ENCODE results near the gene GPC6.
A peak's percentile ranks its signal among the peaks of the same experiment; 100 is the strongest.
"Not testable (repeated sequence)": the region's sequence is repeated elsewhere in the genome, so short reads cannot be mapped to it uniquely, and the experiment has no call there.

Gene GPC6

DNA sequence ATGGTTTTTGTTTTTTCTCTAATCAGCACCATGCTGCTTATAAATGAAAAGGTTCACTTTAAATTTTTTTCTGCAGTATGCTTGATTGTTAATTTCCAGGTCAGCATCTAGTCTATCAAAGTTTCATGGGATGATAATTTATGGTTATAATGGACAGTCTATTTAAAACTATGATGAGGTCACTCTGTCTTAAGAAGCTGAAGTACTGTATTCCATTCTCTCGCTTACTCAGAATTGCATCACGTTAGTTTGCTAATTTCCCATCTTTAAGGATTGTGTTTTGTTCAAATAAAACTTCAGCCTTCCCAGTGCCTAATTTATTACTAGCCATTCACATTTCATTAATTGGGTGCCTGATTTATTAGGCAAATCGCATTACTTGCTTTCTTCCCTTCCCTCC, 94.3 kb downstream of the GPC6 start:
- H3K27ac ChIP-seq: no peak overlapping the region
- TF ChIP-seq, protein P1, sequence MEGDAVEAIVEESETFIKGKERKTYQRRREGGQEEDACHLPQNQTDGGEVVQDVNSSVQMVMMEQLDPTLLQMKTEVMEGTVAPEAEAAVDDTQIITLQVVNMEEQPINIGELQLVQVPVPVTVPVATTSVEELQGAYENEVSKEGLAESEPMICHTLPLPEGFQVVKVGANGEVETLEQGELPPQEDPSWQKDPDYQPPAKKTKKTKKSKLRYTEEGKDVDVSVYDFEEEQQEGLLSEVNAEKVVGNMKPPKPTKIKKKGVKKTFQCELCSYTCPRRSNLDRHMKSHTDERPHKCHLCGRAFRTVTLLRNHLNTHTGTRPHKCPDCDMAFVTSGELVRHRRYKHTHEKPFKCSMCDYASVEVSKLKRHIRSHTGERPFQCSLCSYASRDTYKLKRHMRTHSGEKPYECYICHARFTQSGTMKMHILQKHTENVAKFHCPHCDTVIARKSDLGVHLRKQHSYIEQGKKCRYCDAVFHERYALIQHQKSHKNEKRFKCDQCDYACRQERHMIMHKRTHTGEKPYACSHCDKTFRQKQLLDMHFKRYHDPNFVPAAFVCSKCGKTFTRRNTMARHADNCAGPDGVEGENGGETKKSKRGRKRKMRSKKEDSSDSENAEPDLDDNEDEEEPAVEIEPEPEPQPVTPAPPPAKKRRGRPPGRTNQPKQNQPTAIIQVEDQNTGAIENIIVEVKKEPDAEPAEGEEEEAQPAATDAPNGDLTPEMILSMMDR (conservative IDR thresholded peaks at IDR 0.05): no peak

DNA sequence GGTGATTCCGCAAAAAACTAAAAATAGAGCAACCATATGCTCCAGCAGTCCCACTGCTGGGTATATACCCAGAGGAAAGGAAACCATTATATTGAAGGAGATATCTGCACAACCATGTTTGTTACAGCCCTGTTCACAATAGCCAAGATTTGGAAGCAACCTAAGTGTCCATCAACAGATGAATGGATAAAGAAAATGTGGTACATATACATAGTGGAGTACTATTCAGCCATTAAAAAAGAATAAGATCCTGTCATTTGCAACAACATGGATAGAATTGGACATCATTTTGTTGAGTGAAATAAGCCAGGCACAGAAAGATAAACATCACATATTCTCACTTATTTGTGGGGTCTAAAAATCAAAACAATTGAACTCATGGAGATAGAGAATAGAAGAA, 97.3 kb downstream of the GPC6 start:
- H3K27ac ChIP-seq: not testable (repeated sequence)

DNA sequence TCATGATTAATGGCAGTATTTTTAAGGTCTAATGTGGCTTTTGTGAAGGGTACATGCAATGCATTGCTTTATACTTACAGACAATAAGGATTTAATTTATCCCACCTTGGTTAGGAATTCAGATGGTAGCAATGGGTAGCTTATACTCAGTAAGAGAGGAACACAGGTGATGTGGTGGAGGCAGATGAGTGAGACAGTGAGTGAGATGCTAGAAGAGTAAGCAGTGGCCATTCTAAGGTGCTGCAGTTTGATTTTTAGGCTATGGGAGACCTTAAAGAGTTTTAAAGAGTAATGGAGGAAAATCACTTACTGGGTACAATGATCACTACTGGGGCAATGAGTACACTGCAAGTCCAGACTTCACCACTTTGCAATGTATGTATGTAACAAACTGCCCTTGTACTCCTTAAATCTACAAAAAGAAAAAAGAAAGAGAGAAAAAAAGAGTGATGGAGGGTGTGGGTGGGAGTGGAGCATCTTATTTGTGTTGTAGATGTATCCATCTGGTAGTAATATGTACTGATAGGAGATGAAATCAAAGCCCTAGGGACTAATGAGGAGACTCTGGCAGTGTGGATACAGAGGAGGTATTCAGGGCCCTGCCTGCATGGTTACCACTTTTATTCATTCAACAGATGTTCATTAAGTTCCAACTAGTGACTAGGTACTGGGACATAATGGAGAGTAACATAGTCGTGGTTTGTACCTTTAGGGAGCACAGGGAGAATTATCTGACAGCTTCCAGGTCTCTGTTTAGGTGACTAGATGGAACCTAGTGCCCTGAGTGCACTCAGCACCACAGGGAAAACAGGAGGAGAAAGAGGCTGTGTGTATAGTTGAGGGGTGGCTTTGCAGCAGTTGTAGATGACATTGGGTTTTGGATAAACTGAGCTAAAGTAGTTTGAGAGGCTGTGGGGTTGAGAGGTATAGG, 99.0 kb downstream of the GPC6 start:
- H3K27ac ChIP-seq: no peak overlapping the region
- TF ChIP-seq, protein P1 (conservative IDR thresholded peaks at IDR 0.05): no peak

DNA sequence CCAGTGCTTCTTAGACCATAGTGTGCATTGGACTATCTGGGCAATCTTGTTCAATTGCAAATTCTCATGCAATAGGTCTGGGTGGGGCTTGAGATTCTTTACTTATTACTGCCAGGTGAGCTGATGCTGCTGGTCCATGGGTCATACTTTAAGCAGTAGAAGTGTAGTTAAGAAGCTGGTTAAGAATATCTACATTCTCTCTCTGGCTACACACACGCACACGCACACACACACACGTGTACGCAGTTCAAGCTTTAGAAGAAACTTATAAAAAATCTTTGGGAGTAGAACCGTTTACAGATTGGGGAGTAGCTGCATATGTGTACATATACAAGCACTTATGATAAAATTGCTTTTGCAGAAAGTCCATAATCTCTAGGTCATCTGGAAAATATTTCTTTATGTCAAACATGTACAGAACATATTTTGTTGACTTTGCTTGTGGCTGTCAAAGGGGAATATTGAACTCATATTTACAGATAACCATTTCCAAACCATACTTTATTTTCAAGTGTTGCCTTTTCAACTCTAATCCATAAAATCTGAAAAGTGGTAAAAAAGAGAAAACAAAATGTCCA, 99.7 kb downstream of the GPC6 start:
- H3K27ac ChIP-seq: no peak overlapping the region
- TF ChIP-seq, protein P1 (conservative IDR thresholded peaks at IDR 0.05): no peak

DNA sequence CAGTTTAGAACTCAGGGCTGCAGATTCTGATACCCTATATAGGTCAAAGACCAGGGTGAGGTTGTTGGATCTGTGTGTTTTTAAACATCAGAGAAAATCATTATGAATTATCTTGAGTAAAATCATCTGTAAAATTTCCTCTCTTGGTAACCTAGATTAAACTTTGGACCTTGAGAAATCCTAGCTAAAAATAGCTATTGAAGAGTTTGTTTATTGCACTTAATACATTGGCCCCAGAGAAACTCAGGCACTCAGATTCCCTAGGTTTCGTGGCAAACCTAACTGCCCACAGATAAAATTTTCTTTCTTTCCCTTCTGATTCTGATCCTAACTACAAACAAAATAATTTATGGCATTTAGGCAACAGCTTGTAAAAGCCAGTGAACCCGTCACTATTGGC, 102.3 kb downstream of the GPC6 start:
- TF ChIP-seq, protein P1 (conservative IDR thresholded peaks at IDR 0.05): no peak
- H3K27ac ChIP-seq: no peak overlapping the region

DNA sequence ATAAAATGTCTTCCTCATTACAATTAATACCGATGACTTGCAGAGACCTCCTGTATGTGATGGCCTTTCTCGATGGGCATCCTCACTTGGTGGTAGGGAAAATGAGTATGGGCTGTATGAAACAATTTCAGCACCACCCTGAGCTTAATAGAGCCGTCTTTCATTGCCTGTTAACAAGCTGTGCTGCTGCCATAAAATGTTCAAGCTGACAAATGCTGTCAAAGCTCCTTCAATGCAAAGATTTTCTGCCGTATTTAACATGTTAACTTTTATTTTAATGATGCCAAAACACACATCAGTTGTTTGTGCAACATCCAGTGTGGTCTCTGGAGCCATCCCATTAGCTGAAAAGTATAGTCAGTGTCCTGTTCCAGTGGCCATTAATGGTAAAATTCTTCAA, 110.1 kb downstream of the GPC6 start:
- H3K27ac ChIP-seq: peak overlapping the region; percentile 18; the same call in 1 of the 2 replicates
- TF ChIP-seq, protein P1 (conservative IDR thresholded peaks at IDR 0.05): no peak

DNA sequence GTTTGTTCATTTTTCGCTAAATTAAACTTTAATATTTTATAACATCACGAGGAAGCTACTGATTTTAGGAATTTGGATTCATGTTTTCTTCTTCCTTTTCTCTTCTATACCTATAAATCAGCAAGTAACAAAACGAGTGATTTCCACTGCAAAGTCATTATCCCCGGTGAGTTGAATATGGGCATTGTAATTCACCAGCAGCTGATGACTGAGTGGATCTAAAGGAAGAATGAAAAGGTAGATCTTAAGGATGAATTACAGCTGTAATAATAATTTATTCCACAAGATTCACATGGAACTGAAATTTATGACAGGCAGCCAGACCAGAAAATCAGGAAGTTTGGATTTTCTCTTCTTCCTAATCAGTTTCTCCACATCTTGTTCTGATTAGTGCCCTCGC, 111.4 kb downstream of the GPC6 start:
- TF ChIP-seq, protein P1 (conservative IDR thresholded peaks at IDR 0.05): no peak
- H3K27ac ChIP-seq: no peak overlapping the region

DNA sequence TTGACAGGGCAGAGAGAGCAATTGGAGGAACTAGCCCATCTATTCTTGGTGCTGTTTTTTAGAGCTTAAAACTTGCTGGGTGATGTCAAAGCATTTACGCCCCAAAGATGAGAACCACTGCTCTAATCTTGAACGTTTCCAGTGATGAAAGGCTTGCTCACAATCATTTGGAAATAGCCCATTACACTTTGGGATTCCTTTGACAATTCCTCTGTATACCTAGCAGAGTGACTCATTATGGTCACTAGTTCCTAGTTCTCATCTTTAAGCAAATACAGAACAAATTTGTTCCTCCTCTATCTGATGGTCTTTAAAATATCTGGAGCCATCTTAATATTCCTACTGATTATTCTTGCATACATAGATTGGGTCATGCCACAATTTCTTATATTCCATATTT, 112.3 kb downstream of the GPC6 start:
- no peak overlapping the region for H3K27ac ChIP-seq

More for the DNA sequence above, 112.3 kb downstream of the GPC6 start:
- TF ChIP-seq, protein P1 (conservative IDR thresholded peaks at IDR 0.05): no peak
